ENCODE results near the gene LSAMP.

Gene LSAMP

GRCh38 chr3:115961380-115961779 lies 483.9 kb downstream of the LSAMP start:
- Histone ChIP-seq H4K20me1 (ENCODE audit: low read depth, low read length) (no peaks in the 10 kb centered on the region), H3K9ac (ENCODE audit: low read length) (no peak overlapping the region), H3K79me2 (ENCODE audit: insufficient read depth, low read length) (no peaks in the 10 kb centered on the region), H2AFZ (ENCODE audit: low read depth, low read length, severe bottlenecking) (no peak overlapping the region), H3K36me3 (ENCODE audit: low read length) (no peaks in the 10 kb centered on the region), H3K4me3 (ENCODE audit: insufficient read depth, low read length, poor library complexity, severe bottlenecking) (no peak overlapping the region), H3F3A (ENCODE audit: insufficient read depth) (no peaks in the 10 kb centered on the region), H3K9me2 (replicated peaks; ENCODE audit: insufficient read depth, low read length) (no peaks in the 10 kb centered on the region), H3K4me2 (ENCODE audit: low read depth, low read length, poor library complexity, severe bottlenecking) (no peak overlapping the region), H3K27ac (ENCODE audit: low read depth, low read length) (no peak overlapping the region), H3K9me3 (ENCODE audit: insufficient read depth, low read length) (no peaks in the 10 kb centered on the region), H3K27me3 (ENCODE audit: low read length) (no peaks in the 10 kb centered on the region)
- TF ChIP-seq CTCF (IDR thresholded peaks at IDR 0.05; ENCODE audit: insufficient read depth, low read length, poor library complexity, severe bottlenecking) (no peak), EZH2phosphoT487 (conservative IDR thresholded peaks at IDR 0.05; ENCODE audit: low read length) (no peak)

GRCh38 chr3:115960799-115961198 lies 484.5 kb downstream of the LSAMP start:
- no peak overlapping the region for H2AFZ ChIP-seq (ENCODE audit: low read depth, low read length, severe bottlenecking)
- no peak overlapping the region for H3K4me3 ChIP-seq (ENCODE audit: insufficient read depth, low read length, poor library complexity, severe bottlenecking)

GRCh38 chr3:115958526-115958925 lies 486.8 kb downstream of the LSAMP start:
- no peak overlapping the region for H3K4me3 ChIP-seq (ENCODE audit: insufficient read depth, low read length, poor library complexity, severe bottlenecking)
- no peaks in the 10 kb centered on the region for H4K20me1 ChIP-seq (ENCODE audit: low read depth, low read length)
- no peak overlapping the region for H3K9ac ChIP-seq (ENCODE audit: low read length)
- H3K27me3 ChIP-seq (ENCODE audit: low read length), result no peaks in the 10 kb centered on the region
- no peaks in the 10 kb centered on the region for H3K79me2 ChIP-seq (ENCODE audit: insufficient read depth, low read length)
- no peak overlapping the region for H3K27ac ChIP-seq (ENCODE audit: low read depth, low read length)
- H3F3A ChIP-seq (ENCODE audit: insufficient read depth), result no peaks in the 10 kb centered on the region
- no peaks in the 10 kb centered on the region for H3K9me2 ChIP-seq (replicated peaks; ENCODE audit: insufficient read depth, low read length)
- TF ChIP-seq CTCF (IDR thresholded peaks at IDR 0.05; ENCODE audit: insufficient read depth, low read length, poor library complexity, severe bottlenecking) (no peak), EZH2phosphoT487 (conservative IDR thresholded peaks at IDR 0.05; ENCODE audit: low read length) (no peak)
- H2AFZ ChIP-seq (ENCODE audit: low read depth, low read length, severe bottlenecking), result no peak overlapping the region
- H3K9me3 ChIP-seq (ENCODE audit: insufficient read depth, low read length), result no peaks in the 10 kb centered on the region
- no peaks in the 10 kb centered on the region for H3K36me3 ChIP-seq (ENCODE audit: low read length)
- H3K4me2 ChIP-seq (ENCODE audit: low read depth, low read length, poor library complexity, severe bottlenecking), result no peak overlapping the region

More at GRCh38 chr3:115960799-115961198, 484.5 kb downstream of the LSAMP start:
- no peak for TF ChIP-seq CTCF (IDR thresholded peaks at IDR 0.05; ENCODE audit: insufficient read depth, low read length, poor library complexity, severe bottlenecking)
- no peak for TF ChIP-seq EZH2phosphoT487 (conservative IDR thresholded peaks at IDR 0.05; ENCODE audit: low read length)
- Histone ChIP-seq H3K36me3 (ENCODE audit: low read length) (no peaks in the 10 kb centered on the region), H3K27me3 (ENCODE audit: low read length) (no peaks in the 10 kb centered on the region), H3K27ac (ENCODE audit: low read depth, low read length) (no peak overlapping the region), H3K9me2 (replicated peaks; ENCODE audit: insufficient read depth, low read length) (no peaks in the 10 kb centered on the region), H3K9ac (ENCODE audit: low read length) (no peak overlapping the region), H3K9me3 (ENCODE audit: insufficient read depth, low read length) (no peaks in the 10 kb centered on the region), H4K20me1 (ENCODE audit: low read depth, low read length) (no peaks in the 10 kb centered on the region), H3K79me2 (ENCODE audit: insufficient read depth, low read length) (no peaks in the 10 kb centered on the region), H3K4me2 (ENCODE audit: low read depth, low read length, poor library complexity, severe bottlenecking) (no peak overlapping the region), H3F3A (ENCODE audit: insufficient read depth) (no peaks in the 10 kb centered on the region)
